Measurements from ENCODE around the gene KRTAP1-3.
"Not testable (repeated sequence)": the region's sequence is repeated elsewhere in the genome, so short reads cannot be mapped to it uniquely, and the experiment has no call there.

The KRTAP1-3 gene

GRCh38 chr17:41054025-41054424 lies 19.4 kb upstream of the KRTAP1-3 start:
- TF ChIP-seq MAX (IDR thresholded peaks at IDR 0.05; ENCODE audit: low read depth, low read length) (no peak), CTCF (IDR thresholded peaks at IDR 0.05; ENCODE audit: low read depth, low read length) (no peak), POLR2A (IDR thresholded peaks at IDR 0.05; ENCODE audit: extremely low read depth, insufficient read length) (no peak), MYC (IDR thresholded peaks at IDR 0.05; ENCODE audit: low read depth, low read length) (no peak)
- DNase-seq (ENCODE audit: low read depth), result no peak
- no peak overlapping the region for H3K4me3 ChIP-seq (ENCODE audit: low read depth, low read length)

GRCh38 chr17:41052566-41052965 lies 17.9 kb upstream of the KRTAP1-3 start:
- no peak overlapping the region for H3K4me3 ChIP-seq (ENCODE audit: low read depth, low read length)
- TF ChIP-seq MYC (IDR thresholded peaks at IDR 0.05; ENCODE audit: low read depth, low read length) (no peak), CTCF (IDR thresholded peaks at IDR 0.05; ENCODE audit: low read depth, low read length) (no peak), MAX (IDR thresholded peaks at IDR 0.05; ENCODE audit: low read depth, low read length) (no peak), POLR2A (IDR thresholded peaks at IDR 0.05; ENCODE audit: extremely low read depth, insufficient read length) (no peak)
- DNase-seq (ENCODE audit: low read depth), result no peak

GRCh38 chr17:41049110-41049509 lies 14.4 kb upstream of the KRTAP1-3 start:
- H3K4me3 ChIP-seq (ENCODE audit: low read depth, low read length), result no peak overlapping the region
- DNase-seq (ENCODE audit: low read depth), result no peak
- TF ChIP-seq CTCF (IDR thresholded peaks at IDR 0.05; ENCODE audit: low read depth, low read length), result no peak
- no peak for TF ChIP-seq MAX (IDR thresholded peaks at IDR 0.05; ENCODE audit: low read depth, low read length)
- TF ChIP-seq MYC (IDR thresholded peaks at IDR 0.05; ENCODE audit: low read depth, low read length), result no peak
- TF ChIP-seq POLR2A (IDR thresholded peaks at IDR 0.05; ENCODE audit: extremely low read depth, insufficient read length), result no peak

GRCh38 chr17:41048441-41048840 lies 13.8 kb upstream of the KRTAP1-3 start:
- no peak overlapping the region for H3K4me3 ChIP-seq (ENCODE audit: low read depth, low read length)
- DNase-seq (ENCODE audit: low read depth), result no peak
- TF ChIP-seq CTCF (IDR thresholded peaks at IDR 0.05; ENCODE audit: low read depth, low read length) (no peak), MYC (IDR thresholded peaks at IDR 0.05; ENCODE audit: low read depth, low read length) (no peak), POLR2A (IDR thresholded peaks at IDR 0.05; ENCODE audit: extremely low read depth, insufficient read length) (no peak), MAX (IDR thresholded peaks at IDR 0.05; ENCODE audit: low read depth, low read length) (no peak)

GRCh38 chr17:41046735-41047465 lies 12.2 kb upstream of the KRTAP1-3 start, which contains the start of gene KRTAP2-1:
Gene KRTAP2-1, minus strand, starts transcription at chr17:41047316. Its CDS starts 49 bp downstream, at chr17:41047267.
- not testable (repeated sequence) for H3K4me3 ChIP-seq (ENCODE audit: low read depth, low read length); DNase-seq (ENCODE audit: low read depth)

- DNase-seq (ENCODE audit: low read depth), result no peak
- TF ChIP-seq MYC (IDR thresholded peaks at IDR 0.05; ENCODE audit: low read depth, low read length) (no peak), POLR2A (IDR thresholded peaks at IDR 0.05; ENCODE audit: extremely low read depth, insufficient read length) (no peak), CTCF (IDR thresholded peaks at IDR 0.05; ENCODE audit: low read depth, low read length) (no peak), MAX (IDR thresholded peaks at IDR 0.05; ENCODE audit: low read depth, low read length) (no peak)
- H3K4me3 ChIP-seq (ENCODE audit: low read depth, low read length), result no peak overlapping the region
Measured at GRCh38 chr17:41042953-41043352, 8.3 kb upstream of the KRTAP1-3 start.

- DNase-seq (ENCODE audit: low read depth); H3K4me3 ChIP-seq (ENCODE audit: low read depth, low read length): not testable (repeated sequence)
Measured at GRCh38 chr17:41040783-41041571, 6.3 kb upstream of the KRTAP1-3 start, which contains the start of gene KRTAP1-1. Gene KRTAP1-1, minus strand, starts transcription at chr17:41041450. Its CDS starts 53 bp downstream, at chr17:41041397.
